ENCODE data around the gene RPL37A. TPM values are rescaled to one million over a fixed set of nuclear protein-coding genes. Genes with fewer than 3 reads are reported as not detected.

RPL37A gene
- total RNA-seq, 1 donor from 2014 or later: 2,461 TPM

GRCh38 chr2:216519154-216519762 is 20.6 kb downstream of the RPL37A start:
- FAIRE-seq (no peak), DNase-seq (ENCODE audit: low read depth) (peak; percentile 74)
- peak; percentile 64 for TF ChIP-seq CTCF (IDR thresholded peaks at IDR 0.05; ENCODE audit: insufficient read depth, low read length, severe bottlenecking)
- Histone ChIP-seq H3K27me3 (ENCODE audit: control insufficient read depth, insufficient read depth, low read length) (no peaks in the 10 kb centered on the region), H3K4me3 (ENCODE audit: low read depth, low read length) (no peak overlapping the region), H3K36me3 (ENCODE audit: control insufficient read depth, insufficient read depth, low read length) (peaks cover 12% of the 10 kb centered on the region)

- FAIRE-seq (no peak), DNase-seq (ENCODE audit: low read depth) (no peak)
- Histone ChIP-seq H3K4me3 (ENCODE audit: low read depth, low read length) (no peak overlapping the region), H3K36me3 (ENCODE audit: control insufficient read depth, insufficient read depth, low read length) (peaks cover 12% of the 10 kb centered on the region), H3K27me3 (ENCODE audit: control insufficient read depth, insufficient read depth, low read length) (no peaks in the 10 kb centered on the region)
- TF ChIP-seq CTCF (IDR thresholded peaks at IDR 0.05; ENCODE audit: insufficient read depth, low read length, severe bottlenecking): no peak
Measured at GRCh38 chr2:216520112-216520511, 21.5 kb downstream of the RPL37A start.

- H3K36me3 ChIP-seq (ENCODE audit: control insufficient read depth, insufficient read depth, low read length): peaks cover 9% of the 10 kb centered on the region
- DNase-seq (ENCODE audit: low read depth): no peak
- TF ChIP-seq CTCF (IDR thresholded peaks at IDR 0.05; ENCODE audit: insufficient read depth, low read length, severe bottlenecking): no peak
- FAIRE-seq: no peak
- H3K4me3 ChIP-seq (ENCODE audit: low read depth, low read length): no peak overlapping the region
- H3K27me3 ChIP-seq (ENCODE audit: control insufficient read depth, insufficient read depth, low read length): no peaks in the 10 kb centered on the region
Measured at GRCh38 chr2:216522892-216523502, 24.4 kb downstream of the RPL37A start.

- no peak for TF ChIP-seq CTCF (IDR thresholded peaks at IDR 0.05; ENCODE audit: insufficient read depth, low read length, severe bottlenecking)
- DNase-seq (ENCODE audit: low read depth): no peak
- no peak overlapping the region for H3K4me3 ChIP-seq (ENCODE audit: low read depth, low read length)
- H3K36me3 ChIP-seq (ENCODE audit: control insufficient read depth, insufficient read depth, low read length): peaks cover 2% of the 10 kb centered on the region
- H3K27me3 ChIP-seq (ENCODE audit: control insufficient read depth, insufficient read depth, low read length): no peaks in the 10 kb centered on the region
- FAIRE-seq: no peak
Measured at GRCh38 chr2:216525972-216526371, 27.3 kb downstream of the RPL37A start.

- H3K36me3 ChIP-seq (ENCODE audit: control insufficient read depth, insufficient read depth, low read length): peaks cover 1% of the 10 kb centered on the region
- no peak overlapping the region for H3K4me3 ChIP-seq (ENCODE audit: low read depth, low read length)
- DNase-seq (ENCODE audit: low read depth) (no peak), FAIRE-seq (no peak)
- TF ChIP-seq CTCF (IDR thresholded peaks at IDR 0.05; ENCODE audit: insufficient read depth, low read length, severe bottlenecking): no peak
- no peaks in the 10 kb centered on the region for H3K27me3 ChIP-seq (ENCODE audit: control insufficient read depth, insufficient read depth, low read length)
Measured at GRCh38 chr2:216526939-216527338, 28.3 kb downstream of the RPL37A start.

- DNase-seq (ENCODE audit: low read depth) (no peak), FAIRE-seq (no peak)
- Histone ChIP-seq H3K36me3 (ENCODE audit: control insufficient read depth, insufficient read depth, low read length) (peaks cover 1% of the 10 kb centered on the region), H3K4me3 (ENCODE audit: low read depth, low read length) (no peak overlapping the region), H3K27me3 (ENCODE audit: control insufficient read depth, insufficient read depth, low read length) (no peaks in the 10 kb centered on the region)
- TF ChIP-seq CTCF (IDR thresholded peaks at IDR 0.05; ENCODE audit: insufficient read depth, low read length, severe bottlenecking): no peak
Measured at GRCh38 chr2:216527600-216527999, 29.0 kb downstream of the RPL37A start.
